ENCODE data around the gene GNAL.
"Not testable (repeated sequence)": the region's sequence is repeated elsewhere in the genome, so short reads cannot be mapped to it uniquely, and the experiment has no call there.

Gene GNAL

GRCh38 chr18:11884396-11885030 lies 195.4 kb downstream of the GNAL start:
- no peak for DNase-seq

DNA sequence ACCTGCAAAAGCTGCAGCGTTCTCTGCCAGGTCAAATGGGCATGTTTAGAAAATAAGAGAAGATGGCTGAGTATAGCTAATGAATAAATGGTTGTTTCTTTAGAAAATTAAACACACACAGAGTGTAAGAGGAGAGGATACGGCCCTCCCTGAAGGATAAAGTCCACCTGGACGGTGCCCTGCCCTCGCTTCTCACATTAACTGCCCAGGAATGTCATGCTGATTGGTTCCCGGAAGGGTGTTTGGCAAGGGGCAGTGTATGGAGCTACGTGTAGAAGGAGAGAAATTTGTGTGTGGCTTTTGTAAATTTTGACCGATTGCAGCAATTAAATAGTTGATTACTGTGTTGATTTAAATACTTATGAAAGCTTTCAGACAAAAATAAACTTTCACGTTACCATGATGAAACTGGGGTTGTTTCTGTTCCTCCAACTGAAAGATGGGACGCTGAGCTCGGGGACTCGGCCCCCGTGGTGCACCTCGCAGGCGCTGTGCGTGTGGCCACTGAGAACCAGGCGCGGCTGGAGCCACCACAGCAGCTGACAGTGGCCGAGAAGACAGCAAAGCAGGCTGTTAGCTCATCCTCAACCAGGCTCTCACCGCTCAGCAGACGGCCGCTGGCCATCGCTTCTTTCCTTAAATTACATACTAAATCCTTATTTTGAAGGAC lies 196.3 kb downstream of the GNAL start:
- no peak for DNase-seq

- DNase-seq, result no peak
These were observed 197.6 kb downstream of the GNAL start for GRCh38 chr18:11886577-11887110.

DNA sequence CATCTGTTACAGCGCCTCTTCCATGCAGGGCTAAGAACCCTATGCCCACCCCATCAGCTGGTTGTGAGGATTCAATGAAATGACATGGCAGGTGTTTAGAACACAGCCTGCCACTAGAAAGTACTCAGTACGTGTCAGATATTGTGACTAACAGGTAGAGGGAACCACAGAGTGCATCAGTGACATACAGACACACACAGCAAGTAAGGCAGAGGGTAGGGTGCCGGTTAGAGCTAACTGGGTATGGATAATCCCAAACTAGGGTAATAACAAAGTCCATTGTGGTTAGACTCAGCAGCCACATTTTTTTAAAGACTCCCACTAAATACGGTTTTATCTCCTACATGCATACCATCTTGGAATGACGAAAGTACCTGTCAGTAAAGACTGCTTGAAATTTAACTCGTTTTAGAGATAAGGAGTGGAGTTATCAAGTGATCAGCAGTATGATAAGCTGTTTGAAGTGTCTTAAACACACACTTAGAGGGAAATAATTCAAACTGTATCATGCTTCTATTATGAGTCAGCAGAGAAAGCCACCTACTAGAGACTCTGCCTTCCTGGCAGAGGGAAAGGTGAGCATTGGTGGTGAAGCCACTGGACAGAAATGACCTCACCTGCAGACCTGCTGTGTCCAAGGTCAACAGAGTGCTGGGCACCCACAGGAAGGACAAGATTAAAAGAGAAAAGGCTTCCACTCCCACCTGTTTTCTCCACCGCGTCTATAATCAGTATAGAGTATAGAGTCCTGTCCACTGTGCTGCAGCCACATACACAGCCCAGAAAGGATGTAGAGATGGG lies 198.5 kb downstream of the GNAL start:
- no peak for DNase-seq

GRCh38 chr18:11888726-11889125 lies 199.7 kb downstream of the GNAL start:
- DNase-seq, result no peak

DNA sequence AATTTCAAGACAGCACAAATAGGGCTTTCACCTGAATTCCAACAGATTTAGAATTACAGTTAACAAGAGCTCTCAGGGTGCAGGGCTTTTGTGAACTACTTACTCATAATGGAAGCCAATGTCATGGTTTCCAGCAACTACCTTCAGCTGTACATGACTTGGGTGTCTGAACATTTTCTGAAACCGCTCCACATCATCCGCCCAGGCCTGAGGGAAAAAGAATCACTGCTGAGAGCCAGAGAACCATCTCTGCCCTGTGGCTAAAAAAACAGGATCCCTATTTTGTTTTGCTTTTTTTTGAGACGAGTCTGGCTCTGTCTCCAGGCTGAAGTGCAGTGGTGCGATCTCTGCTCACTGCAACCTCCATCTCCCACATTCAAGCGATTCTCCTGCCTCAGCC lies 200.2 kb downstream of the GNAL start:
- DNase-seq, result no peak

DNA sequence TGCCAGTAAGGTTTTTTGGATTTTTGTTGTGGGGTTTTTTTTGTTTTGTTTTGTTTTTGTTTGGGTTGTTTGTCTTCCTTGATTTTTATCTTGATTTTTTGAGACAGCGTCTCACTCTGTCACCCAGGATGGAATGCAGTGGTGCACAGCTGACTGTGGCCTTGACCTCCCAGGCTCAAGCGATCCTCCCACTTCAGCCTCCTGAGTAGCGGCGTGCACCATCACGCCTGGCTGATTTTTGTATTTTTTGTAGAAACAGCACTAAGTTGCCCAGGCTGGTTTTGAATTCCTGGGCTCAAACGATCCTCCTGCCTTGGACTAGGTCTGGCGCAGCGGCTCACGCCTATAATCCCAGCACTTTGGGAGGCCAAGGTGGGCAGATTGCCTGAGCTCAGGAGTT lies 202.7 kb downstream of the GNAL start:
- DNase-seq, result no peak

DNA sequence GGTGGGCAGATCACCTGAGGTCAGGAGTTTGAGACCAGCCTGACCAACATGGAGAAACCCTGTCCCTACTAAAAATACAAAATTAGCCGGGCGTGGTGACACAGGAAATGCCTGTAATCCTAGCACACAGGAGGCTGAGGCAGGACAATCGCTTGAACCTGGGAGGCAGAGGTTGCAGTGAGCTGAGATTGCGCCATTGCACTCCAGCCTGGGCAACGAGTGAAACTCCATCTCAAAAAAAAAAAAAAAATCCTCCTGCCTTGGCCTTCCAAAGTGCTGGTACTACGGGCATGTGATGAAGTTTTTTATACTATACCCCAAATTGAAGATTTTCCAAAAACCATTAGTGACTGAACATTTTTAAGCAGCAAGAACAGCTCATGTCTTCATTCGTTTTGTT lies 203.4 kb downstream of the GNAL start:
- not testable (repeated sequence) for DNase-seq

DNA sequence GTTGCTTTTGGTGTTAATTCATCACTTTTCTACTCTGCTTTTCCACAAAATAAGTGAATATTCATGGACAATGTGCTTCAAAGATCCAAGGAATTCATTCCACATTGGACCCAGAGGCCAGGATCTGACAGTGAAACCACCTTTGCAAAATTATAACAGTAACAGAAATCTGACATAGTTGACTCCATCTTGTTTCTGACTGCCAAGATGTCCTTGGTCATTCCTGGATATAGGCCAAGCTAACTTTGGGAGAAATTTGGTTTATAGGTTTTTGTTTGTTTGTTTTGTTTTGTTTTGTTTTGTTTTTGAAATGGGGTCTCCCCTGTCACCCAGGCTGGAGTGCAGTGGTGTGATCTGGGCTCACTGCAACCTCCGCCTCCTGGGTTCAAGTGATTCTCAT lies 208.7 kb downstream of the GNAL start:
- no peak for DNase-seq

GRCh38 chr18:11899063-11899462 lies 210.0 kb downstream of the GNAL start:
- DNase-seq, result no peak

DNA sequence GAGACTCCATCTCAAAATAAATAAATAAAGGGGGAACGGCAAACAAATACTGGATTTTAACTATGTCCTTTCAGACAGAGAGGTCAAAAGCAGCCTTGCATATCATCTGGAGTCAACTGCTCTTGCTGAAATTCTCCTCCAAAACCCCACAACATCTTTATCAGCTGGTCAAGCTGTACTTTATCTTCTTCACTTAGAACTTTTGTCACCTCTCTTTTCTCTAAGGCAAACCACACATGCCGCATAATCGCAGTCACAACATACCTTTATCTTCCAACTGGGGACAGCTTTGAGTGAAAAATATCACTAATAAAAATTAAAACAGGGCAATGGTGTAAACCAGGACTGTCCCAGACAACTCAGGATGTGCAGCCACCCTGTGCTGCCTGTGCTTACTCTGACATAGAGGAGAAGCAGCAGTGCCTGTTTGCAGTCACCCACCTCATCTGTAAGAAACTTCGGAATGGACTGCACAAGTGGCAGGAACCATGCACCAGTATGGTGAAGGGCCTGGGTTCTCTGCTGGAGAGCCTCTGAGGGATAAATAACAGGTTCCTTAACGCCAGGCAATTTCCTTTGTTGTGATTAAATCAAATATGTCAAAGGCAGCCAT lies 212.9 kb downstream of the GNAL start:
- no peak for DNase-seq

DNA sequence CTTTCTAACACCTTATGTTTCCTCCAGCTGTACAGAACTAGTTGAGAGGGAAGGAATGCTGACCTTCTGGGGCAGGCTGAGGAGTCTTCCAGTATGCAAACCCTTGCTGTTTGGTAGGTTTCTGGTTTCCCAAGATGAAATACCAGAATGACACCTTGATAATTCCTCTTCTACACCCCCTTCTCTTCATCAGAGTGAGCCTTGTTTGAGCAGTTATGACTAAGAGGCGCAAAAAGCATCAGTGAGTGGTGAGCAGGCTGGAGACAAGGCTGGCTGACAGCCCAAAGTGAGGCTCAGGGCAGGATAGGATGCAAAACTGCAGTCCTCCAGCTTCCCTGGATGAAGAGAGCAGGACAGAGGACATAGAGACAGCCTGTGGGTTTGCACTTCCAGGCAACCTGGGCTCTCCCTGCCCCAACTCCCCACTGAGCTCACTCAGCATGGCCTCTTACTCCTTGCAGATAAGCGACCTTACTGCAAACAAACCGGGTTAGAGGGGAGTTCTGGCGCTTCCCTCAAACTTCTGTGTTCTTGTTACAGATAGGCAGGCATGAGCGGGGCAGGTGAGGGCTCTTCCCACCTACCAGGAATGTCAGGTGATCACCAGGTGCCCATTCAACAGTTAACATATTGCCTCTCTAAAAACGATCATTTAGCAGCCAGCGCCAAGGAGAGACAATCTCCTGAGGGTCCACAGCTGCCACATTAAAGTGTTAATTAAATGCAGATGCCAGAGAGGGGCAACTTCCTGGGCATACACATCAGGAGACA lies 213.6 kb downstream of the GNAL start:
- DNase-seq, result no peak

DNA sequence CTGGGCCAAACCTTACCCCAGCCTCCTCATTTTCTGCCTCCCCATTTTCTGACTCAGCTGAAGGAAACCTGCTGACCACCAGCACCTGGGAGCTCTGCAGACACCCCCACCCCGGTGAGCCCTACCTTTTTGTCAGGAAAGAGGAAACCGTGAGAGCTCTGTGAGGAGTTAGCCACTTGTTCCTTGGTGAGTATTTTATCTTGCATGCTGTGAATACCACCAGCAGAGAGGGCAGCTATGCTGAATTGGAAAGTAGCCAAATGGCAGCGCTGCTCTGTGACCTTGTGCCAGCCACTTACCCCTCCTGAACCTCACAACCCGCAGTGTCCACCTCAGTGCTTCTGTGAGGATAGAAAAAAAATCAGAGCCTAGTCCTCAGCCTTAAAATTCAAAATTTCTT lies 216.5 kb downstream of the GNAL start:
- no peak for DNase-seq

DNA sequence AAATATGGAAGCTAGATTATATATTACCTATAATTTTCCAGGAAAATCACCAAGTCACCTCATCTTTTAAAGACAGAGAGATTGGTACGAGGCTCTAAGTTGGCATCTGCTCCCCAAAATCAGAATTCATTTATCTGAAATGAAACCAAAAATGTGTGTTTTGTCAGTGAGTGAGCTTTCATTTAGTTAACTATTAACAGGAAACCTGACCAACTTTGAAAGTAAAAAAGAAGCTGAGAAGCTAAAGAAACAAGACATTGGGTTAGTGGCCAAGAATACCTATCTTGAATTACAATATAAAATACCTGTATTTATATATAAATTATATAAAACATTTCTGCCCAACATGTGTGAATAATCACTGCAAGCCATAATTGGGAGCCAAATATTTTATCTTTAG lies 217.1 kb downstream of the GNAL start:
- no peak for DNase-seq

DNA sequence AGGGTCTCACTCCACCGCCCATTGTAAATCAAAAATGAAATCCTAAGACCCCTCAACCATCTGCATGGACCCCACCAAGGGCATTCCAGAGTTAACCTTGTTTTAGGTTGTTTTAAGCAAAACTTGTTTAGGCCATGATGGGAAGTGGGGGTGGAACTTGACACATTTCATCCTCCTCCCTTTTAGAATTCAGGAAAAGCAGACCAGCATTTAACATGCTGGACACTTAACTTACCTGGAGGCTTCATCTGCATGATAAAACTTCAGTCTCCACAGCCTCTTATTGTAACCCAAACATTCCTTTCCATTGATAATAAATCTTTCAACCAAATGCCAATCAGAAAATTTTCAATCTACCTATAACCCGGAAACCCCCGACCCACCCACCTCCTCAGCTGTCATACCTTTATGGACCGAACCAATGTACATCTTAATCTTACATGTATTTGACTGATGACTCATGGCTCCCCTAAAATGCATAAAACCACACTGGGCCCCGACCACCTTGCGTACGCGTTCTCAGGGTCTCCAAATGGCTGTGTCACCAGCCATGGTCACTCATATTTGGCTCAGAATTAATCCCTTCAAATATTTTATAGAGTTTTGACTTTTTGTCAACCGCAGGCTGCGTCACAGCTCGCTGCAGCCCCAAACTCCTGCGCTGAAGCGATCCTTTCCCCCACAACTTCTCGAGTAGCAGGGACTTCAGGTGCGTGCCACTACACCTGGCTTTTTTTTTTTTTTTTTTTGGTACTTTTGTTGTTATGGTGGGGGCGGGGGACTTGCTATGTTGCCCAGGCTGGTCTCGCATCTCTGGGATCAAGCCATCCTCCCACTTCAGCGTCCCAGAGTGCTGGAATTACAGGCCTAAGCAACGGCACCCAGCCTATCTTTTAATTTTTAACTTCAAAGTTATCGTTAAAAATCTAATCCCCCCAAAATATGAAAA lies 218.1 kb downstream of the GNAL start:
- DNase-seq, result no peak

DNA sequence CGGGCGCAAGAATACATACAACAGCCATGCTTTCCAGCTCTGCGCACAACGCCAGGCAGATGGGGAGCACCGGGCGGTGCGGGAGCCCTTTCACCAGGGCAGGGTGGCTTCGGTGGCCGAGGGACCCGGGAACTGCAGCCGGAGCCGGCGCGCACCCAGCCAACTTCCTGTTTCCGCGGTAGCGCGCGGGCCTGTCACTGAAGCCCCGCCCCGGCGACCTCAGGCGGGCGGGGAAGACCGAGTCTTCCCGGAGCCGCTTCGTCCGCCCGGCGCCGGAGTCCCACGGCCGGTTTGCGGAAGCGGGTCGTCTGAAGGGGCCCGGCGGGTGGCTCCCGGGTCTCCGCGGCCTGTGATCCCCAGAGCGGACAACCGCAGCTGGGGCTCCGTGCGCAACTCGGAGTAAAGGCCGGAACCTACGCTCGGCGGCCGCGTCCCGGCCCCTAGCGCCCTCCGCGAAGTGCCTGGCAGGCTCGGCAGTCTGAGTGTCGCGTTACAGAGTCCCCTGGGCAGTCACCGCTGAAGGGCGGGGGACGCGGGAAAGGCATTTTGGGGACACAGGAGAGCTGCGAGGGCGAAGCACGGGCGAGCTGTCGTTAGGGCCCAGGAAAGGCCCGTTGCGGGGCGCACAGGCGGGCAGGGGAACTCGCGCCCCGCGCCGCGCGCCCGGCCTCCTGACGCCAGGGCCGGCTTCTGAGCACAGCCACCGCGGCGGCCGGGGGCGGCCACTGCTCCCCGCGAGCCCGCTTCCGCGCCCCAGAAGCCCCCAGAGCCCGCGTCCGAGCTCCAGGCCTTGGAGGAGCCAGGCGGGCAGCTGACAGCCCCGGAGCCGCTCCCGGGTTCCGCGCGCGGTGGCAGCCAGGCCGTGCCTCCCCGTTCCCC lies 219.4 kb downstream of the GNAL start, which contains the start of gene MPPE1:
MPPE1 (minus strand) TSS at position 136 of the 879 bp plus-strand sequence. CDS start 11,053 bp downstream, outside the sequence.
- peak; percentile 77 for DNase-seq

DNA sequence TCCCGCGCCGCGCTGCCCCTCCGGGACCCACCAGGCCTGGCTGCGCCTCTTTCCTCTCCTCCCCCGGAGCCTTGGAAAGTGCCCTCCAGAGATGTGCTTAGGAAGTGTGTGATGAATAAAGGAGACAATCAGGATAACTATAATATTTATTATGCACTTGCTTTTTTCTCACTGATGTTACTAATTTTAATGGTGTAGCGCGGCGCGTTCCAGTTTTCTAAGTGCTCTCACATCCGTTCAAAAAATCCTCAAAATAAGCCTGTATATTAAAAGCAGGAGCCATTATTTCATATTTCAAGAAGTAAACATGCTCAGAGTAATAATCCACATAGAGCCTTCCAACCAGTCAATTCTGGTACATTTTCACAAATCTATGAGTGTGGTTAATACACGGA lies 220.0 kb downstream of the GNAL start:
- DNase-seq, result peak; percentile 13

GRCh38 chr18:11909591-11910026 lies 220.5 kb downstream of the GNAL start:
- no peak for DNase-seq

DNA sequence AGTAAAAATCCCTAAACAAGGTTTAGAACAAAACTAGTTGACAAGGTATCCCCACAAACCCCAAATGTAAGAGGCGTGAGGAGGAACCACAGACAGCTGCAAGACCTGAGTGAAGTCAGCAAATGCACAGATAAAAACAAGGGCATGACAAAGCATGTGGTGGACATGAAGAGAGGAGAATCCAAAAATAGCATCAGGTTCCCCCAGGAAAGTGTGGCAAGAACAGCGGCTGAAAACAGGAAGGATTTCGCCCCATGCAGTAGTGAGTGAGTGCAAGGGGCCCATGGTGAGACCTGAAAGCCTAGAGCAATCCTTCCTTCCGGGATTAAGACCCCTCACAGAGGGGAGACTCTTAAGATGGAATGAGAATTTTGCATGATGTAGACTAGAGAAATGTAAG lies 227.8 kb downstream of the GNAL start:
- not testable (repeated sequence) for DNase-seq

GRCh38 chr18:11919522-11919921 lies 230.5 kb downstream of the GNAL start:
- not testable (repeated sequence) for DNase-seq
